ENCODE measurements around the gene KRT26.

DNA sequence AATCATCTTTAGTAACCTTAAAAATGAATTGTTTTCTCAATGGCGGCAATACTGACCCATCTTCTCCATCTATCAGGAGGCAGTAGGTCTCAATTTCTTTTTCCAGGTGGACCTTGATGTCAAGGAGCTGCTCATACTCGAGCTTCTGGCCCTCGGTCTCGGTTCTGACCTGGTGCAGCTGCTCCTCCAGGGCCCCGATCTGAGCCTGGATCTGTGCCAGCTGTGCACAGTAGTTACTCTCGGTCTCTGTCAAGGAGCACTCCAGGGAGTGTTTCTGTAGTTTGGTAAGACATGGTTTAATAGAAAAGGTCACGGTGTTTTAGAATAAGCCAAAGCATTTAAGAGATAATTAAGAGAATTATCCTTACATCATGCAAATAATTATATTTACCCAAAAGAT lies 5.5 kb upstream of the KRT26 start:
- no peak for TF ChIP-seq ZBTB10 (tag by site-specific recombination; IDR thresholded peaks at IDR 0.05)
- TF ChIP-seq, protein P1, sequence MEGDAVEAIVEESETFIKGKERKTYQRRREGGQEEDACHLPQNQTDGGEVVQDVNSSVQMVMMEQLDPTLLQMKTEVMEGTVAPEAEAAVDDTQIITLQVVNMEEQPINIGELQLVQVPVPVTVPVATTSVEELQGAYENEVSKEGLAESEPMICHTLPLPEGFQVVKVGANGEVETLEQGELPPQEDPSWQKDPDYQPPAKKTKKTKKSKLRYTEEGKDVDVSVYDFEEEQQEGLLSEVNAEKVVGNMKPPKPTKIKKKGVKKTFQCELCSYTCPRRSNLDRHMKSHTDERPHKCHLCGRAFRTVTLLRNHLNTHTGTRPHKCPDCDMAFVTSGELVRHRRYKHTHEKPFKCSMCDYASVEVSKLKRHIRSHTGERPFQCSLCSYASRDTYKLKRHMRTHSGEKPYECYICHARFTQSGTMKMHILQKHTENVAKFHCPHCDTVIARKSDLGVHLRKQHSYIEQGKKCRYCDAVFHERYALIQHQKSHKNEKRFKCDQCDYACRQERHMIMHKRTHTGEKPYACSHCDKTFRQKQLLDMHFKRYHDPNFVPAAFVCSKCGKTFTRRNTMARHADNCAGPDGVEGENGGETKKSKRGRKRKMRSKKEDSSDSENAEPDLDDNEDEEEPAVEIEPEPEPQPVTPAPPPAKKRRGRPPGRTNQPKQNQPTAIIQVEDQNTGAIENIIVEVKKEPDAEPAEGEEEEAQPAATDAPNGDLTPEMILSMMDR (tag by site-specific recombination; IDR thresholded peaks at IDR 0.05): no peak
- TF ChIP-seq ZNF423 (tag by site-specific recombination; IDR thresholded peaks at IDR 0.05): no peak
- TF ChIP-seq, protein P2, sequence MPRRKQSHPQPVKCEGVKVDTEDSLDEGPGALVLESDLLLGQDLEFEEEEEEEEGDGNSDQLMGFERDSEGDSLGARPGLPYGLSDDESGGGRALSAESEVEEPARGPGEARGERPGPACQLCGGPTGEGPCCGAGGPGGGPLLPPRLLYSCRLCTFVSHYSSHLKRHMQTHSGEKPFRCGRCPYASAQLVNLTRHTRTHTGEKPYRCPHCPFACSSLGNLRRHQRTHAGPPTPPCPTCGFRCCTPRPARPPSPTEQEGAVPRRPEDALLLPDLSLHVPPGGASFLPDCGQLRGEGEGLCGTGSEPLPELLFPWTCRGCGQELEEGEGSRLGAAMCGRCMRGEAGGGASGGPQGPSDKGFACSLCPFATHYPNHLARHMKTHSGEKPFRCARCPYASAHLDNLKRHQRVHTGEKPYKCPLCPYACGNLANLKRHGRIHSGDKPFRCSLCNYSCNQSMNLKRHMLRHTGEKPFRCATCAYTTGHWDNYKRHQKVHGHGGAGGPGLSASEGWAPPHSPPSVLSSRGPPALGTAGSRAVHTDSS (tag by site-specific recombination; IDR thresholded peaks at IDR 0.05): no peak
- TF ChIP-seq IKZF3 (tag by site-specific recombination; IDR thresholded peaks at IDR 0.05): no peak
- no peak for TF ChIP-seq PBX3 (CRISPR knock-in tag; IDR thresholded peaks at IDR 0.05)
- TF ChIP-seq ZBTB1 (tag by site-specific recombination; IDR thresholded peaks at IDR 0.05): no peak
- no peak for TF ChIP-seq ZNF391 (tag by site-specific recombination; IDR thresholded peaks at IDR 0.05; ENCODE audit: borderline replicate concordance, low read depth)
- no peak for TF ChIP-seq SETDB1 (IDR thresholded peaks at IDR 0.05; ENCODE audit: insufficient read length, low read length)
- TF ChIP-seq ZNF10 (tag by site-specific recombination; IDR thresholded peaks at IDR 0.05): no peak
- no peak for TF ChIP-seq ZNF561 (tag by site-specific recombination; IDR thresholded peaks at IDR 0.05; ENCODE audit: borderline replicate concordance)
- no peak for TF ChIP-seq REST (tag by site-specific recombination; IDR thresholded peaks at IDR 0.05)
- TF ChIP-seq ZNF558 (tag by site-specific recombination; IDR thresholded peaks at IDR 0.05): no peak
- no peak for TF ChIP-seq ZNF184 (tag by site-specific recombination; IDR thresholded peaks at IDR 0.05)

All from HEK293 (cell line).